Fibroblast of lung (primary cell): ENCODE data around the gene TRIM46.

Experiments
- EZH2 ChIP-seq: IDR thresholded peaks from 2 replicates; pipeline ENCODE4 v1.5.1; 2012; ENCODE audit warnings: low read length, control low read depth, mild to moderate bottlenecking; ENCODE audit errors: missing control alignments
- TF ChIP-seq, protein P1 (sequence below), 2 donors: IDR thresholded peaks in 1 of 2; conservative IDR thresholded peaks in 1 of 2; 1 replicate in 1 of 2; 2 replicates in 1 of 2; pipeline ENCODE4 v1.5.1; 2011 to 2012; ENCODE audit warnings: low read length in 2 of 2, control low read depth in 1 of 2, inconsistent platforms in 1 of 2, low read depth in 1 of 2, mild to moderate bottlenecking in 1 of 2

DNA sequence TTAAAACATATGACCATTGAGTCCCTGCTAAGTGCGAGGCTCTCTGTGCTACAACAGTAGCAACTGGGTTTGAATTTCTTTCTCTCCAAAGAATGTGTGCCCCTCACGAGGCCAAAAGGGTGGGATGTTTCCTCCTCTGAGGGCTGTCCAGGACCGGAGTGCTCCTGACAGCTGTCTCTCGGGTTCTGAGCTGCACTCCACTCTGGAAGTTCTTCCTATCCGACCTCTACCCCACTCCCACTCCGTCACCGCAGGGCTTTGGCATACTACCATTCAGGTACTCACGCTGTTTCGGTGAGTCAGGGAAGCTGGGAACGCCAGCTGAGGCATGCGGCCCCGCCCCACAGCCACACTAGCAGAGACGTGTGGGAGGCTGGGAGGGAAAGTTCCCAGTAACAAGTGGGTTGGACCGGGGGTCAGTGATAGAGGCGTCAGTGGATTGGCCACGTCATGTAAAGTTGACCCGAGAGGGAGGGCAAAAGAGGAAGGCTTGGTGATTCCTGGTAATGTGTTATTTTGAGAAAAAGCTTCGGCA is 38.7 kb upstream of the TRIM46 start:
- TF ChIP-seq, protein P1, sequence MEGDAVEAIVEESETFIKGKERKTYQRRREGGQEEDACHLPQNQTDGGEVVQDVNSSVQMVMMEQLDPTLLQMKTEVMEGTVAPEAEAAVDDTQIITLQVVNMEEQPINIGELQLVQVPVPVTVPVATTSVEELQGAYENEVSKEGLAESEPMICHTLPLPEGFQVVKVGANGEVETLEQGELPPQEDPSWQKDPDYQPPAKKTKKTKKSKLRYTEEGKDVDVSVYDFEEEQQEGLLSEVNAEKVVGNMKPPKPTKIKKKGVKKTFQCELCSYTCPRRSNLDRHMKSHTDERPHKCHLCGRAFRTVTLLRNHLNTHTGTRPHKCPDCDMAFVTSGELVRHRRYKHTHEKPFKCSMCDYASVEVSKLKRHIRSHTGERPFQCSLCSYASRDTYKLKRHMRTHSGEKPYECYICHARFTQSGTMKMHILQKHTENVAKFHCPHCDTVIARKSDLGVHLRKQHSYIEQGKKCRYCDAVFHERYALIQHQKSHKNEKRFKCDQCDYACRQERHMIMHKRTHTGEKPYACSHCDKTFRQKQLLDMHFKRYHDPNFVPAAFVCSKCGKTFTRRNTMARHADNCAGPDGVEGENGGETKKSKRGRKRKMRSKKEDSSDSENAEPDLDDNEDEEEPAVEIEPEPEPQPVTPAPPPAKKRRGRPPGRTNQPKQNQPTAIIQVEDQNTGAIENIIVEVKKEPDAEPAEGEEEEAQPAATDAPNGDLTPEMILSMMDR (conservative IDR thresholded peaks at IDR 0.05 in 1 of 2, IDR thresholded peaks at IDR 0.05 in 1 of 2; ENCODE audit: low read depth in 1 of 2, low read length in 2 of 2), result no peak
- no peak for TF ChIP-seq EZH2
